ENCODE measurements around the gene FICD.

FICD gene

DNA sequence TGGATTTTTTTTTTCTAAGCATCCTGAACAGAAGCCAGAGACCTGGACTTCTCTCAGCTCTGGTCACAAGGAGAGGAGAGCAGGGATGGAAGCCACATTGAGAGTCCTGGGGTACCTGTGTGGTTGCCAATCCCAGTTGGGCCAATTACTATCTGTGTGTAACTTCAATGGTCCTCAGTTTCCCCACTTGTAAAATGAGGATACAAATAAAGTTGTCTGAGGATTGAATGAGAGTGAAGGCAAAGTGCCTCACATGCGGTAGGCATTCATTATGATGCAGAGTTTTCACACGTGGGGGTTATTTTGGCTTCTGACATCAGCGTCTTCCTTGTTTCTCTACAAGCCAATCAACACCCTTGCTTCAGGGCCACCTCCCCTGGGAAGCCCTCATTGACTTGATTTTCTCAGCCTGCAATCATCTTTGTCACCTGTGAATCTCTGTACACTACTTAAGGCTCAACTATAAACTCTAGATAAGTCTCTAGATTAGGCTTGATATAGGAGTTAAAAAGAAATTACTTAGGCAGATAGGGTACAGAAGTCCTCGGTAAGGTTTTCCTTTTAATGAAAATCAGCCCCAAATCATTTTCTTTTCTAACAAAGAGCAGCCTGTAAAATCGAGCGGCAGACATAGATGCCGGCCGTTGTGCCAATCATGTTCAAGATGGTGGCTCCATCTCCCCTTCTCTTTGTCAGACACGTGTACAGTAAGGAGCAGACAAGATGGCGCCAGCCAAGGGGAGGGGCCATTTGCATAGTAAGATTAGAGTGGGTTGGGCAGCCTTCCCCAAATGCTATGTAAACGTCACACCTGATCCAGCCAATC lies 37.8 kb upstream of the FICD start:
- Mint-ChIP-seq H3K4me1 (no peaks in the 10 kb centered on the region), H3K9me3 (no peaks in the 10 kb centered on the region), H3K27me3 (ENCODE audit: low read depth) (peaks cover 27% of the 10 kb centered on the region), H3K4me3 (no peak overlapping the region), H3K36me3 (ENCODE audit: low read depth) (no peaks in the 10 kb centered on the region), H3K27ac (no peak overlapping the region)
- TF ChIP-seq, protein P1, sequence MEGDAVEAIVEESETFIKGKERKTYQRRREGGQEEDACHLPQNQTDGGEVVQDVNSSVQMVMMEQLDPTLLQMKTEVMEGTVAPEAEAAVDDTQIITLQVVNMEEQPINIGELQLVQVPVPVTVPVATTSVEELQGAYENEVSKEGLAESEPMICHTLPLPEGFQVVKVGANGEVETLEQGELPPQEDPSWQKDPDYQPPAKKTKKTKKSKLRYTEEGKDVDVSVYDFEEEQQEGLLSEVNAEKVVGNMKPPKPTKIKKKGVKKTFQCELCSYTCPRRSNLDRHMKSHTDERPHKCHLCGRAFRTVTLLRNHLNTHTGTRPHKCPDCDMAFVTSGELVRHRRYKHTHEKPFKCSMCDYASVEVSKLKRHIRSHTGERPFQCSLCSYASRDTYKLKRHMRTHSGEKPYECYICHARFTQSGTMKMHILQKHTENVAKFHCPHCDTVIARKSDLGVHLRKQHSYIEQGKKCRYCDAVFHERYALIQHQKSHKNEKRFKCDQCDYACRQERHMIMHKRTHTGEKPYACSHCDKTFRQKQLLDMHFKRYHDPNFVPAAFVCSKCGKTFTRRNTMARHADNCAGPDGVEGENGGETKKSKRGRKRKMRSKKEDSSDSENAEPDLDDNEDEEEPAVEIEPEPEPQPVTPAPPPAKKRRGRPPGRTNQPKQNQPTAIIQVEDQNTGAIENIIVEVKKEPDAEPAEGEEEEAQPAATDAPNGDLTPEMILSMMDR (IDR thresholded peaks at IDR 0.05; ENCODE audit: unreplicated experiment in 3 of 3), result no peak

DNA sequence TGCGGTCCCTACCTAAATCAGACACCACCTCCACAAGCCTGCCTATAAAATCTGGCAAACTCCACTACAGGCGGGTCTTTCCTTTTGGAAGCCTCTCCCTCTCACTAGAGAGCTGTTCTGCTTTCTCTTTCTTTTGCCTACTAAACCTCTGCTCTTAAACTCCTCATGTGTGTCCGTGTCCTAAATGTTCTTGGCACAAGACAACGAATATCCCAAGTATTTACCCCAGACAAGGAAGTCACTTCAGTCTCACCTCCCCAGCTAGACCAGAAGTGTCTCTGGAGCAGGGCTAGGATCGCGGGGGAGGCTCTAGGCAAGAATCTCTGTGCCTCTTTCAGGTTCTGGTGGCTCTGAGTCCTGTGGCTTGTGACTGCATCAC lies 37.2 kb upstream of the FICD start:
- TF ChIP-seq, protein P1 (IDR thresholded peaks at IDR 0.05; ENCODE audit: unreplicated experiment in 3 of 3), result no peak
- Mint-ChIP-seq H3K27ac (no peak overlapping the region), H3K27me3 (ENCODE audit: low read depth) (peaks cover 28% of the 10 kb centered on the region), H3K4me1 (no peaks in the 10 kb centered on the region), H3K4me3 (no peak overlapping the region), H3K9me3 (no peaks in the 10 kb centered on the region), H3K36me3 (ENCODE audit: low read depth) (no peaks in the 10 kb centered on the region)

DNA sequence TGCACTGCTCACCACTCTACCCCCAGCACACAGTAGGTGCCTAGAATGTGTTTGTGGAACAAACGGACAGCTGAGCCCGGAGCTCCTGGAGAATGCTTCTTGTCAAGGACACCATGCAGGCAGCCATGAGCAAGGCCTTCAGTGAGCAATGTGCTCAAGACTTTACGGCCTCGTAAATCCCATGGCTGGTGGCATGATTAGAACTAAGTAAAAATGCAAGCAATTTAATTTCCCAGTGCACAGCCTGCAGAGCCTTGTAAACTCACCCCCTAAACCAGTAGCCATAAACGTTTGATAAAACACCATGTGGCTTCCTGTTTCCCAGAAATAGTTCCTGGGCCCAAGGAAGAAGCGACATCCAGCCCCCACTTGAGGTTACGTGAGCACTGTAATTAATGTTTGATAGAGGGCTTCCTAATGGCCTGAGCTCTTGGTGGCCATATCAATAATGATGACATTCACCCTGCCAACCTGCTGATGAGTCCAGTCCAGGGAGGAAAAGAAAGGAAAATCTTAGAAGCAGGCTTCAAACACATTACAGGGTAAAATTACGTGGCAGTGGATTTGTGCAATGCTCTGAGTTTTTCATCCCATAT lies 36.4 kb upstream of the FICD start:
- TF ChIP-seq, protein P1 (IDR thresholded peaks at IDR 0.05; ENCODE audit: unreplicated experiment in 3 of 3), result no peak
- Mint-ChIP-seq H3K4me1 (no peaks in the 10 kb centered on the region), H3K4me3 (no peak overlapping the region), H3K36me3 (ENCODE audit: low read depth) (no peaks in the 10 kb centered on the region), H3K27ac (no peak overlapping the region), H3K27me3 (ENCODE audit: low read depth) (peaks cover 30% of the 10 kb centered on the region), H3K9me3 (no peaks in the 10 kb centered on the region)

DNA sequence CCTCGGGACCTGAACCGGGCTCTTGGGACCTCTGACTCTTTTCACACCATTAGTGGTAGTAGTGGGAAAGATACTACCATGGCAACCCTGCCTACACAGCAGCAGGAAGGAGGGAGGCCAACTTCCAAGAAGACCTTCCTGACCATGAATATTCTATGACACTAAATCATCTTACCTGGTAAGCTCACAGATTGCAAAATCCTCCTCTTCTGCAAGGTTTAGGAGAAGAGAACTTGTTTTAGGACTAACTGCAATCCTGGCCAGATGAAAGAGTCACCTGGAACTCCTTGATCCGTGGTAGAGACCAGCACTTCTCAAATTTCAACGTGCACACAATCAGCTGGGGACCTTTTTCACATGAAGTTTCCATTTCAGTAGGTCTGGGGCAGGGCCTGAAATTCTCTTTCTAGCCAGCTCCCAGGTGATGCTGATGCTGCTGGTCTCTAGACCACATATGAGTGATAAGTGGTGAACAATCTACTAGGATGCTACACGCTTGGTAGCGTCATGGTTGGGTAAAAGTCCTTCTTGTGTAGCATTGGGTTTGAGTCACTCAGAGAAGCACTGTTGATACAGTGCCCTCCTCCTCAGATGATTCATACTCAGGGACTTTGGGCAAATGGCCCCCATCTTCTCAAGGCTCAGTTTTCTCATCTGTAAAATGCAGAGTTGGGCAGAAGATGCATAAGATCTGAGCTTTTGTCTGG lies 35.6 kb upstream of the FICD start:
- TF ChIP-seq, protein P1 (IDR thresholded peaks at IDR 0.05; ENCODE audit: unreplicated experiment in 3 of 3), result no peak
- Mint-ChIP-seq H3K36me3 (ENCODE audit: low read depth) (no peaks in the 10 kb centered on the region), H3K27me3 (ENCODE audit: low read depth) (peaks cover 24% of the 10 kb centered on the region), H3K4me1 (no peaks in the 10 kb centered on the region), H3K4me3 (no peak overlapping the region), H3K27ac (no peak overlapping the region), H3K9me3 (no peaks in the 10 kb centered on the region)

DNA sequence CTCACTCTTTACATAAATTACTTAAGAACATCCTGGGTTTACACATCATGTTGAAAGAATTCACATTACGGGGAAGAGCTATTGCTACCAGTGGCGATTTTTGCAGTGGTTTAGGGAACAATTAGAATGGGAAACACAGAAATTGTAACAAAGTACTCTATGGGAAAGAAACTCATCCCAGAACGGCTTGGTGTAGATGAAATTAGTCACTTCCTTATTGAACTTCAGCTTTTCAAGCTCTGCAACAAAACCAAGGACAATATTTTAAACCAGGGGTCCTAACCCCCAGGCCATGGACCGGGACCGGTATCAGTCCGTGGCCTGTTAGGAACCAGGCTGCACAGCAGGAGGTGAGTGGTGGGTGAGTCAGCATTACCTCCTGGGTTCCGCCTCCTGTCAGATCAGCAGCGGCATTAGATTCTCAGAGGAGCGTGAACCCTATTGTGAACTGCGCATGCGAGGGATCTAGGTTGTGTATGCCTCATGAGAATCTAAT lies 32.3 kb upstream of the FICD start:
- Mint-ChIP-seq H3K36me3 (ENCODE audit: low read depth) (no peaks in the 10 kb centered on the region), H3K27me3 (ENCODE audit: low read depth) (peaks cover 20% of the 10 kb centered on the region), H3K4me3 (no peak overlapping the region), H3K4me1 (no peaks in the 10 kb centered on the region), H3K9me3 (peaks cover 9% of the 10 kb centered on the region), H3K27ac (no peak overlapping the region)
- TF ChIP-seq, protein P1 (IDR thresholded peaks at IDR 0.05; ENCODE audit: unreplicated experiment in 3 of 3), result no peak

Data from nephron (organoid).